HG03159 (cell line): ENCODE measurements around the gene TFDP3.

Experiments
- ATAC-seq: cut with Tn5 transposase; IDR thresholded peaks from one replicate; pipeline ENCODE4 v1.9.1; 2021; ENCODE audit warnings: mild to moderate bottlenecking, moderate library complexity; ENCODE audit not compliant: unreplicated experiment

TFDP3 gene

GRCh38 chrX:133218329-133218728, at the start of gene TFDP3:
TSS of gene TFDP3 (minus strand) at chrX:133218354. CDS start at chrX:133218259, 95 bp downstream.
- ATAC-seq = no peak

GRCh38 chrX:133267621-133268020, 49.5 kb upstream of the TFDP3 start:
- ATAC-seq = no peak

- ATAC-seq = no peak
Measured at GRCh38 chrX:133265331-133265730, 47.2 kb upstream of the TFDP3 start.

- ATAC-seq = no peak
Measured at GRCh38 chrX:133258481-133258880, 40.3 kb upstream of the TFDP3 start.

GRCh38 chrX:133254666-133255065, 36.5 kb upstream of the TFDP3 start:
- no peak for ATAC-seq

GRCh38 chrX:133251204-133251603, 33.0 kb upstream of the TFDP3 start:
- ATAC-seq = no peak

- ATAC-seq = no peak
Measured at GRCh38 chrX:133250184-133251100, 32.3 kb upstream of the TFDP3 start.

- ATAC-seq = no peak
Measured at GRCh38 chrX:133249266-133250058, 31.3 kb upstream of the TFDP3 start.

- no peak for ATAC-seq
Measured at GRCh38 chrX:133248177-133248576, 30.0 kb upstream of the TFDP3 start.

GRCh38 chrX:133246921-133247320, 28.8 kb upstream of the TFDP3 start:
- no peak for ATAC-seq

- no peak for ATAC-seq
Measured at GRCh38 chrX:133235830-133236229, 17.7 kb upstream of the TFDP3 start.

GRCh38 chrX:133232331-133232730, 14.2 kb upstream of the TFDP3 start:
- no peak for ATAC-seq

GRCh38 chrX:133229361-133229760, 11.2 kb upstream of the TFDP3 start:
- no peak for ATAC-seq

- ATAC-seq = no peak
Measured at GRCh38 chrX:133215747-133216146, 2.4 kb downstream of the TFDP3 start.

- ATAC-seq = no peak
Measured at GRCh38 chrX:133215017-133215416, 3.1 kb downstream of the TFDP3 start.

GRCh38 chrX:133214301-133214700, 3.9 kb downstream of the TFDP3 start:
- ATAC-seq = no peak

GRCh38 chrX:133213117-133213516, 5.0 kb downstream of the TFDP3 start:
- ATAC-seq = no peak

- no peak for ATAC-seq
Measured at GRCh38 chrX:133207751-133208150, 10.4 kb downstream of the TFDP3 start.

GRCh38 chrX:133191739-133192039, 26.5 kb downstream of the TFDP3 start:
- no peak for ATAC-seq

- no peak for ATAC-seq
Measured at GRCh38 chrX:133190877-133191738, 27.0 kb downstream of the TFDP3 start.

GRCh38 chrX:133189195-133189594, 29.0 kb downstream of the TFDP3 start:
- no peak for ATAC-seq
